ENCODE measurements around the gene DOCK1.

GRCh38 chr10:126910196-126910595 is 5.0 kb downstream of the DOCK1 start:
- TF ChIP-seq, protein P1, sequence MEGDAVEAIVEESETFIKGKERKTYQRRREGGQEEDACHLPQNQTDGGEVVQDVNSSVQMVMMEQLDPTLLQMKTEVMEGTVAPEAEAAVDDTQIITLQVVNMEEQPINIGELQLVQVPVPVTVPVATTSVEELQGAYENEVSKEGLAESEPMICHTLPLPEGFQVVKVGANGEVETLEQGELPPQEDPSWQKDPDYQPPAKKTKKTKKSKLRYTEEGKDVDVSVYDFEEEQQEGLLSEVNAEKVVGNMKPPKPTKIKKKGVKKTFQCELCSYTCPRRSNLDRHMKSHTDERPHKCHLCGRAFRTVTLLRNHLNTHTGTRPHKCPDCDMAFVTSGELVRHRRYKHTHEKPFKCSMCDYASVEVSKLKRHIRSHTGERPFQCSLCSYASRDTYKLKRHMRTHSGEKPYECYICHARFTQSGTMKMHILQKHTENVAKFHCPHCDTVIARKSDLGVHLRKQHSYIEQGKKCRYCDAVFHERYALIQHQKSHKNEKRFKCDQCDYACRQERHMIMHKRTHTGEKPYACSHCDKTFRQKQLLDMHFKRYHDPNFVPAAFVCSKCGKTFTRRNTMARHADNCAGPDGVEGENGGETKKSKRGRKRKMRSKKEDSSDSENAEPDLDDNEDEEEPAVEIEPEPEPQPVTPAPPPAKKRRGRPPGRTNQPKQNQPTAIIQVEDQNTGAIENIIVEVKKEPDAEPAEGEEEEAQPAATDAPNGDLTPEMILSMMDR (IDR thresholded peaks at IDR 0.05), result no peak
- no peak for TF ChIP-seq POLR2A (IDR thresholded peaks at IDR 0.05)

All from breast epithelium (tissue), 3 donors.